GM12892 (cell line): ENCODE measurements around the gene KRT17.
"Not testable (repeated sequence)": the region's sequence is repeated elsewhere in the genome, so short reads cannot be mapped to it uniquely, and the experiment has no call there.

Experiments
- DNase-seq: peaks from one replicate; pipeline ENCODE4 v3.0.0; 2011; ENCODE audit not compliant: insufficient read length
- FAIRE-seq: peaks from 2 replicates; lab custom pipeline; 2011; peaks lifted over from hg19 to GRCh38; lab: Jason Lieb, UNC
- POLR2A ChIP-seq: IDR thresholded peaks from 2 replicates; pipeline ENCODE4 v1.6.1; 2011; ENCODE audit warnings: low read depth, low read length, control low read depth
- POLR2AphosphoS5 ChIP-seq: IDR thresholded peaks from 2 replicates; pipeline ENCODE4 v1.6.1; 2011; ENCODE audit warnings: low read depth, low read length, control low read depth
- TAF1 ChIP-seq: IDR thresholded peaks from 2 replicates; pipeline ENCODE4 v1.6.1; 2011; ENCODE audit warnings: low read depth, mild to moderate bottlenecking, control low read depth, low read length, borderline replicate concordance

The KRT17 gene

GRCh38 chr17:41631025-41631897 is 6.9 kb upstream of the KRT17 start:
- TF ChIP-seq POLR2AphosphoS5 (no peak), POLR2A (no peak), TAF1 (no peak)
- DNase-seq (no peak), FAIRE-seq (no peak)

GRCh38 chr17:41629826-41630670 is 5.7 kb upstream of the KRT17 start:
- no peak for TF ChIP-seq POLR2A
- TF ChIP-seq TAF1: no peak
- no peak for TF ChIP-seq POLR2AphosphoS5
- FAIRE-seq (no peak), DNase-seq (no peak)

DNA sequence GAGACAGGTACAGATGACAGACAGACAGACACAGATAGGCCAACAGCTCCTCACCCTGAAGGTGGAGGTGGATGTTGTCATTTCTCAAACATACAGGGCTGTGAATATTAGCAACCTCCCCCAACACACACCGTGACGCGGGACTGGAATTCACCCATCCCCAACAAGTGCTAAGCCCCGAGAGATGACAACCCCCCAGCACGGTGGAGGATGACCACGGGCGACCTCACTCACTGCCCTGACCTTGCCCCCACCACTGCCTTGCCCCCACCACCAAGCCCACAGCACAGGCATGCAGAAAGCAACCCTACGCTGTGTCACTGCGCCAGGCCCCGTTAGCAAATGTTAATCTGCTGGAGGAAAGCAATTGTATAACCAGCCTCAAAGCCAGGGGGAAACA is 4.9 kb upstream of the KRT17 start:
- TF ChIP-seq POLR2A (no peak), POLR2AphosphoS5 (no peak), TAF1 (no peak)
- DNase-seq (no peak), FAIRE-seq (no peak)

- DNase-seq, FAIRE-seq: not testable (repeated sequence)
Observed at GRCh38 chr17:41628621-41629255, 4.4 kb upstream of the KRT17 start.

DNA sequence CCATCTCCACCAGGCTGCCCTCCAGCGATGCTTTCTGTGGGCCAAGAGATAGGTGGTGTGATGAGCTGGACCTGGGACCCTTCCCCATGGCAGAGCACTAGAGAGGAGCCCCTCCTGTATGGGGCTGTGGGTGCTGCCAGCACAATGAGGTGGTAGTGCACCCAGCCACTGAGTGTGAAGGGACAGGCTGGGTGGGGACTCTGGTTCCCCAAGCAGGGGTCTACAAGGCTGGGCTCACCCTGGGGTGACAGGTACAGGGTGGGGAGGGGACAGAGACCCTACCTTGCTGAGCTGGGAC is 3.6 kb upstream of the KRT17 start:
- FAIRE-seq: not testable (repeated sequence)

DNA sequence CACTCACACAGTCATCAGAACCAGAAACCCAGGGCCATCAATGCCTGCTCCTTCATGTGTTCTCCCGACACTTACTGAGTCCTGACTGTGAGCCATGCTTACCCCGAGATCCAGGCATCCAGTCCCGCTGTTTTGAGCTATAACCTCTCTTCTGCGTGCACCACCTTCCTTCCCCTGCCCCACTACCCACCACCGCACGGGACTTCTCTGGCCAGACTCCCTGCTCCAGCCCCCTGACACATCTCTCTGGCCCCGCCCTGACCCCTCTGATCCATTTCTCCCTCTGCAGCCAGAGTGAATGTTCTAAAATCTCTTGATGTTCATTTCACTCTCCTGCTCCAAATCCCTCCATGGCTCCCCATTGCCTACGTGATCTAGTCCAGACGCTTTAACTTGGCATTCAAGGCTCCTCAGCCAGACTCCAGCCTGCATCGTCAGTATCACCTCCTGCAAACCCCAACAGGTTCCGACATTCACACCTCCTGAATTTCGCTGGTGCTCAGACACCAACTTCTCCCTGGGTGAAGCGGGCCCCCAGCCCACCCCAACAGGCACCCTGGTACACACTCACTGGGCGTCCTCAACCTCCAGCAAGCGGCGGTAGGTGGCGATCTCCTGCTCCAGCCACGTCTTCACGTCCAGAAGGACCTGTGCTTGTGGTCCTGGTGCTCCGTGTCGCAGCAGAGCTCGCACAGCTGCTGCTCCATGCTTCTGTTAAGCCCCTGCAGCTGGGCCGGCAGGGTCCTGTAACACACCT is 3.1 kb upstream of the KRT17 start:
- FAIRE-seq (no peak), DNase-seq (no peak)
- no peak for TF ChIP-seq TAF1
- TF ChIP-seq POLR2AphosphoS5: no peak
- no peak for TF ChIP-seq POLR2A

More for the DNA sequence above, 3.6 kb upstream of the KRT17 start:
- DNase-seq: not testable (repeated sequence)

- not testable (repeated sequence) for DNase-seq, FAIRE-seq
Observed at GRCh38 chr17:41626914-41627295, 2.5 kb upstream of the KRT17 start.

DNA sequence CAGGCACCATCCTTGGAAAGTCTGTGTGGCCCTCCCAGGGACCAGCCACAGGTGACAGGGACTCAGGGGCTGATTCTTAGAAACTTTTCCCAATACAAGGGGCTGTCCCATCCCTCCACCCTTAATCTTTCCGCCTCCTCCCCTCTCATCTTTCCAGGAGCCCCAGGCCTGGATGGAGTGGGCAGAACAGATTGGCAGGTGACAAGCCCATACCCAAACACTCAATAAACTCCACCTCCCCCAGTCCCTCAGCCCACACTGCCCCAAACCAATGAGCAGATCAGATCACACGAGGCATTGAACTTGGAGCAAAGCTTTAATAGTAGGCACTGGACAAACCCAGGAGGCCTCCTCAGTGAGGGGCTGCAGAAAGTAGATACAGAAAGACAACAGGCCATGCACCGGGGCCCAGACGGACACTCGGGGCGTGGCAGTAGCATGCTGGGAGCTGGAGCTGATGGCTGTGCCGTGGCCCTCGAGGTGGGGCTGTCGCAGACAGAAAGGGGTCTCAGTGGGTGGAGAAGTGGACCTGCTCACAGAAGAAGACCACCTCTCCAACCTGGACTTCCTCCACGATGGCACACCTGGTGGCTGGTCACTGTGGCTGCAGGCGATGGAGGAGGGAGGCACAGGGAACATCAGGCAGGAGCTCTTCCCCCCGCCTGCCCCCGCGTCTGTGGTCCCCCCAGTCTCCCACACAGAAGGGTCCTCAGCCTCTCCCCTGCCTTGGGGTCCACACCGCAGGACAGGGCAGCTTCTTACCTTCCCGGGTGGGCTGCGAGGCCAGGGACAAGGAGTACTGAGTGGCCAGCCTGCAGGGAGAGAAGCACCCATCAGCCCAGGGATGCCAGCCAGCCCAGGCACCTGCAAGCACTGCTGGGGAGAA is 1.9 kb upstream of the KRT17 start:
- not testable (repeated sequence) for DNase-seq, FAIRE-seq

- TF ChIP-seq TAF1 (no peak), POLR2AphosphoS5 (no peak), POLR2A (no peak)
- FAIRE-seq (no peak), DNase-seq (no peak)
Observed at GRCh38 chr17:41625602-41626001, 1.2 kb upstream of the KRT17 start.

DNA sequence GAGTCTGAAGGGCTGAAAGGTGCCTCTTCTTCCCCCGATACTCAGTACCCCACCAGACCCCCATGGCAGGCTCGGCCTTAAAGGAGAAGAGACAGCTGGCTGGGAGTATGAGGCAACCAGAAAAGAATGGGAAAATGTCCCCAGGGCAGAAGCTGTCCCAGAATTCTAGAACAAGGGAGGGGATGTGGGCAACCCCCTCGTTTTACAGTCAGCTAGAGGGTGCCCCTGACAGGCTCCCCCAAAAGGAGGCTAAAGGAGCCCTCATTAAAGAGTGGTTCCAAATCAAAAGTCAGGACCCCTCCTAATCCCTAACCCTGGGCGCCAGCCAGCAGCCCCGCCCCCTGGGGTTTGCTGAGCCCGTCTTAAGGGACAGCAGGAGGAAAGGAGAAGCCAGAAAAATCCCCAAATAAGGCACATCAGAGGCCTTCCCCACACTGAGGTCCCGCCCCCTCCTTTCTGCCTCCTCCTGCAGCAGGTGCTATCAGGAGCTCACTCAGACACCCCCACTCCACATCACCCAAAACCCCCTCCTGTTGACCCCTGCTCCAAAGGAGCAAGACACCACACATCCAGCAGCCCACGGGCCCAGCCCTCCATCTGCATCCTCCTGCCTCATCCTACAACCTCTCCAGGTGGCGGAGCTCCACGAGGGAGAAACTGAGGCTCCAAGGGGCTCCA is 1.1 kb downstream of the KRT17 start:
- not testable (repeated sequence) for DNase-seq, FAIRE-seq

GRCh38 chr17:41622340-41623183 is 1.8 kb downstream of the KRT17 start:
- DNase-seq, FAIRE-seq: not testable (repeated sequence)
